ENCODE data around the gene LOXL1.

LOXL1 gene

DNA sequence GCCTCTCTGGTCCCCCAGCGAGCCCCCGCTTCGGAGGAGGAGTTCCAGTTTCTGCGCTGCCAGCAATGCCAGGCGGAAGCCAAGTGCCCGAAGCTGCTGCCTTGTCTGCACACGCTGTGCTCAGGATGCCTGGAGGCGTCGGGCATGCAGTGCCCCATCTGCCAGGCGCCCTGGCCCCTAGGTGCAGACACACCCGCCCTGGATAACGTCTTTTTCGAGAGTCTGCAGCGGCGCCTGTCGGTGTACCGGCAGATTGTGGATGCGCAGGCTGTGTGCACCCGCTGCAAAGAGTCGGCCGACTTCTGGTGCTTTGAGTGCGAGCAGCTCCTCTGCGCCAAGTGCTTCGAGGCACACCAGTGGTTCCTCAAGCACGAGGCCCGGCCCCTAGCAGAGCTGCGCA is 71.7 kb downstream of the LOXL1 start:
- Mint-ChIP-seq H3K4me3 (peak overlapping the region; percentile 98), H3K27ac (ENCODE audit: low read depth) (no peak overlapping the region), H3K9me3 (no peaks in the 10 kb centered on the region), H3K27me3 (no peaks in the 10 kb centered on the region), H3K36me3 (ENCODE audit: insufficient read depth) (peaks cover 31% of the 10 kb centered on the region), H3K4me1 (peaks cover 60% of the 10 kb centered on the region)
- DNase-seq (ENCODE audit: low spot score in 2 of 2) (no peak), ATAC-seq (replicated peaks; ENCODE audit: extremely low read depth, poor library complexity, severe bottlenecking) (no peak)

All from central memory CD8-positive, alpha-beta T cell (primary cell).